DMS153 treated with DMSO at 0.1 percent for 48 hours (cell line): ENCODE data around the gene USF2.

Experiments used
- DNase-seq: peaks from one replicate; lab custom pipeline; 2025; ENCODE audit not compliant: unreplicated experiment; lab: John Stamatoyannopoulos, UW

Gene USF2

GRCh38 chr19:35264268-35265125, 4.3 kb upstream of the USF2 start:
- DNase-seq = no peak

- no peak for DNase-seq
These were observed 3.4 kb upstream of the USF2 start for GRCh38 chr19:35265126-35265899.

- DNase-seq = no peak
These were observed 2.8 kb upstream of the USF2 start for GRCh38 chr19:35265900-35266519.

DNA sequence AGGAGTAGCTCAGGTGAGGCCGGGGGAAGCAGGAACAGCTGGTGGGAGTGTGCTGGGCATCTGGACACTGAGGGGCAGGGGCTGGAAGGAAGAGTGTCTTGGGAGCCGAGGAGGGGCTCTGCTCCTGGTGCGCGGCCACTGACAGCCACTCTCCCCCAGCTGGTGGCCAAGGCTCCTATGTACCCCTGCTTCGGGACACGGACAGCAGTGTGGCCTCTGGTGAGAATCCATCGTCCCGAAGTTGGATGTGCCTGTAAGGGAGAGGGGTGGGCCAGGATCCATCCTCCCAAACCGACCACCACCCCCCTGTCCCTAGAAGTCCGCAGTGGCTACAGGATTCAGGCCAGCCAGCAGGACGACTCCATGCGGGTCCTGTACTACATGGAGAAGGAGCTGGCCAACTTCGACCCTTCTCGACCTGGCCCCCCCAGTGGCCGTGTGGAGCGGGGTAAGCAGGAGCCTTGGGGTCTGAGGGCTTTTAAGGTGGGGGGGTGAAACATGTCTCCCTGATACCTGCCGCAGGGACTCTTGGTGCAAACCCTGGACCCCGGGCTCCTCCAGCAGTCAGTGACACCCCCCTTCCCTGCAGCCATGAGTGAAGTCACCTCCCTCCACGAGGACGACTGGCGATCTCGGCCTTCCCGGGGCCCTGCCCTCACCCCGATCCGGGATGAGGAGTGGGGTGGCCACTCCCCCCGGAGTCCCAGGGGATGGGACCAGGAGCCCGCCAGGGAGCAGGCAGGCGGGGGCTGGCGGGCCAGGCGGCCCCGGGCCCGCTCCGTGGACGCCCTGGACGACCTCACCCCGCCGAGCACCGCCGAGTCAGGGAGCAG, 2.0 kb upstream of the USF2 start:
- DNase-seq = no peak

DNA sequence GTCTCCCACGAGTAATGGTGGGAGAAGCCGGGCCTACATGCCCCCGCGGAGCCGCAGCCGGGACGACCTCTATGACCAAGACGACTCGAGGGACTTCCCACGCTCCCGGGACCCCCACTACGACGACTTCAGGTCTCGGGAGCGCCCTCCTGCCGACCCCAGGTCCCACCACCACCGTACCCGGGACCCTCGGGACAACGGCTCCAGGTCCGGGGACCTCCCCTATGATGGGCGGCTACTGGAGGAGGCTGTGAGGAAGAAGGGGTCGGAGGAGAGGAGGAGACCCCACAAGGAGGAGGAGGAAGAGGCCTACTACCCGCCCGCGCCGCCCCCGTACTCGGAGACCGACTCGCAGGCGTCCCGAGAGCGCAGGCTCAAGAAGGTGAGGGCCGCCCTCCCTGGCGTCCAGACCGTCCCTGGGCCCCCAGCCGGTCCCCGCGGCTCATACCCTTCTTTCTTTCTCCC, 1.4 kb upstream of the USF2 start:
- no peak for DNase-seq

- peak; percentile 12 for DNase-seq
These were observed 785 bp upstream of the USF2 start for GRCh38 chr19:35267818-35268535.

- DNase-seq = peak; percentile 65
These were observed 816 bp downstream of the USF2 start for GRCh38 chr19:35269438-35270117.

DNA sequence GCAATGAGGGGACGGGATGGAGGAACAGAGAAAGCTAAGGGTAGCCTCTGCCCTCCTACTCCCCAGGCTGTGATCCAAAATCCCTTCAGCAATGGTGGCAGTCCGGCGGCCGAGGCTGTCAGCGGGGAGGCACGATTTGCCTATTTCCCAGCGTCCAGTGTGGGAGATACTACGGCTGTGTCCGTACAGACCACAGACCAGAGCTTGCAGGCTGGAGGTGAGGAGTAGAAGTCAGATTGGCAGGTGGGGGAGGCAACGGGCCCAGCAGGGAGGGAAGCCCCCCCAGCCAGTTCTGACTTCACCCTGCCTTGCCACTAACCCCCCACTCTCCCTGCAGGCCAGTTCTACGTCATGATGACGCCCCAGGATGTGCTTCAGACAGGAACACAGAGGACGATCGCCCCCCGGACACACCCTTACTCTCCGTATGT, 1.6 kb downstream of the USF2 start:
- DNase-seq = no peak

GRCh38 chr19:35271546-35271945, 2.8 kb downstream of the USF2 start:
- no peak for DNase-seq

DNA sequence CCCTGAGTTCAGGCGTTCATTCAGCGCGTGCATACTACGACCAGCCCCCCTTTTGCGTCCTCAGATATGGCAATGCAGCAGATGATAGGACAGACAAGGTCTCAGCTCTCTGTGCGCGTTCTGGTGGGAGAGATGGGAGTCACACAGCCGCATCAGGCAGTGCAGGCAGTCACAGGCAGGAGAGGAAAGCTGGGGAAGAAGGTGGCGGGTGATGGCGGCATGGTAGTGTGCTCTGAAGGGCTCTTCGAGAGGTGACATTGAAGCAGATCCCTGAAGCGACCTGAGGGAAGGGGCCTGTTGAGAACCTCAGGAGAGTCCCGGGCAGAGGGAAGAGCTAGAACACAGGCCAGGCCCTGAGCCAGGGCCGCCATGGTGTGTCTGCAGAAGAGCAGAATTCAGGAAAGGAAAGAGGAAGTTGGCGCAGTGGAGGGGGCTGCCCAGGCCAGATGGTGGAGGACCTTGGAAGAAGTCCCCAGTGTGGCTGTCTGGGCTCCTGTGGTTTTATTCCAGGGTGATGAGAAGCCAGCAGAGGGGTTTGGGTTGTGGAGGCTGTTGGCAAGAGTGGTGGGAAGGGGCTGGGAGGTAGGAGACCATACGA, 3.5 kb downstream of the USF2 start:
- no peak for DNase-seq

DNA sequence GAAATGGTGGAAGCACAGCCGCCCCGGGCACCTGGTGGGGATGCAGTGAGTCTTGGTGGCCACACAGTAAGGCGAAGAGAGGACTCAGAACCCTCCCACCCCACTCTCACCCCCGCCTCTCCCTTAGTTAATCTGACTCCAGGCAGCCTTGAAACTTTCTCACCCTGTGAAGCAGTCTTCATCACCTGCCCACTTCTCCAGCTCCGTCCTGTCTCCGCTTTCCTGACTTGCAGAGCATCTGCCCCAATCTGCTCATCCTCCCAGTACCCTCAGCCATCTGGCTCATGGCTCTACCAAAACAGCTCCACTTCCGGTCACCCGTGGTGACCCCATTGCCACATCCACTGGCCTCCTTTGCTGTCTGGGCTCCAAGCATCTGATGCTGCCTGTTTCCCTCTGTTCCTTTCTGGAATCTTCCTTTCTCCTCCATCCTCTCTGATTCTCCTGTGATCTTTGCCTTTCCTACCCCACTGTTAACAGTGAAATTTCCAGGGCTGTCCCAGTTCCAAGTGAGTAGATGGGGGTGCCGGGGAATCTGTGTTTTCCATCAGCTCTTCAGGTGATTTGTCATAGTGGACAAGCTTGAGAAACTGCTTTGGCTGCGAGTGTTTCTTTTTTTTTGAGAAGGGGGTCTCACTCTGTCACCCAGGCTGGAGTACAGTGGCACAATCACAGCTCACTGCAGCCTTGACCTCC, 4.3 kb downstream of the USF2 start:
- no peak for DNase-seq

DNA sequence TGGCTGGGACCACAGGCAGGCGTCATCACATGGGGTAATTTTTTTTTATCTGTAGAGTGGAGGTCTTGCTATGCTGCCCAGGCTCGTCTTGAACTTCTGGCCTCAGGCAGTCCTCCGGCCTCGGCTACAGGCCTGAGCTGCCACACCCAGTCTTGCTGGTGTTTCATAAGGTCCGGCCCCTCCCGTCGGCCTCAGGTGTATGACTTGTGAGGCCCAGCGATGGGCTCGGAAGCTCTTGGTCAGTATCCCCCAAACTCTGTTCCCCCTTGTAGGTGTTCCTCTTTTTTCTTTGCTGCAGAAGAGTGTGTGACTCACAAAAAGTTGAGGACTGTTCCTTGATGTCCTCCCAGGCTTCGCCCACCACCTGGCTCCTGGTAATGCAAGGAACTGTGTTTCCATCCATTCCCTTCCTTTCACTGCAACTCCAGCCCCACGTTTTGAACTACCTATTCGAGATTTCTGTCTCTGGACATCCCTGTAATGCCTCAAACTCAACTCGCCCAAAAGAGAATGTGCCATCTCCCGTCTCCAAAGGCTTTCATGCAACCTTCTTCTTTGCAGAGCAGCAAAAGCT, 5.0 kb downstream of the USF2 start:
- no peak for DNase-seq

- no peak for DNase-seq
These were observed 5.6 kb downstream of the USF2 start for GRCh38 chr19:35274323-35274722.

GRCh38 chr19:35276706-35277281, 8.0 kb downstream of the USF2 start:
- DNase-seq = no peak

- no peak for DNase-seq
These were observed 10.0 kb downstream of the USF2 start for GRCh38 chr19:35278578-35279284.

GRCh38 chr19:35279374-35279773, 10.6 kb downstream of the USF2 start:
- no peak for DNase-seq
